HG03469 (cell line): Measurements from ENCODE around the gene RCAN2.
"Not testable (repeated sequence)": the region's sequence is repeated elsewhere in the genome, so short reads cannot be mapped to it uniquely, and the experiment has no call there.

Experiments used
- ATAC-seq: cut with Tn5 transposase; IDR thresholded peaks from one replicate; pipeline ENCODE4 v1.9.1; 2021; ENCODE audit warnings: mild to moderate bottlenecking, moderate library complexity, moderate number of reproducible peaks; ENCODE audit not compliant: unreplicated experiment

Gene RCAN2

GRCh38 chr6:46390153-46390876, 100.9 kb downstream of the RCAN2 start:
- no peak for ATAC-seq

- ATAC-seq: not testable (repeated sequence)
Measured at GRCh38 chr6:46387728-46388127, 103.5 kb downstream of the RCAN2 start.

- no peak for ATAC-seq
Measured at GRCh38 chr6:46381579-46381978, 109.7 kb downstream of the RCAN2 start.

- no peak for ATAC-seq
Measured at GRCh38 chr6:46381057-46381456, 110.2 kb downstream of the RCAN2 start.

- ATAC-seq: no peak
Measured at GRCh38 chr6:46380152-46380807, 111.0 kb downstream of the RCAN2 start.

- ATAC-seq: no peak
Measured at GRCh38 chr6:46378882-46379416, 112.3 kb downstream of the RCAN2 start.

GRCh38 chr6:46378161-46378881, 112.9 kb downstream of the RCAN2 start:
- ATAC-seq: no peak

GRCh38 chr6:46377209-46377608, 114.0 kb downstream of the RCAN2 start:
- no peak for ATAC-seq

GRCh38 chr6:46376562-46377061, 114.6 kb downstream of the RCAN2 start:
- ATAC-seq: peak; percentile 73

GRCh38 chr6:46370622-46371021, 120.6 kb downstream of the RCAN2 start:
- no peak for ATAC-seq

- no peak for ATAC-seq
Measured at GRCh38 chr6:46368169-46368536, 123.1 kb downstream of the RCAN2 start.

- ATAC-seq: no peak
Measured at GRCh38 chr6:46367354-46368168, 123.7 kb downstream of the RCAN2 start.

GRCh38 chr6:46366190-46366900, 124.9 kb downstream of the RCAN2 start:
- no peak for ATAC-seq

- ATAC-seq: no peak
Measured at GRCh38 chr6:46357591-46357990, 133.7 kb downstream of the RCAN2 start.

GRCh38 chr6:46356543-46356942, 134.7 kb downstream of the RCAN2 start:
- ATAC-seq: no peak

- ATAC-seq: no peak
Measured at GRCh38 chr6:46353528-46353927, 137.7 kb downstream of the RCAN2 start.

- ATAC-seq: no peak
Measured at GRCh38 chr6:46352541-46353268, 138.5 kb downstream of the RCAN2 start.

- no peak for ATAC-seq
Measured at GRCh38 chr6:46350714-46351113, 140.5 kb downstream of the RCAN2 start.

- no peak for ATAC-seq
Measured at GRCh38 chr6:46347669-46348068, 143.6 kb downstream of the RCAN2 start.
